ENCODE data around the gene MBD3. TPM values are rescaled to one million over a fixed set of nuclear protein-coding genes. Genes with fewer than 3 reads are reported as not detected.

Gene MBD3
- total and polyA plus RNA-seq, 4 donors, result 12.4 to 57.6 (median 50.2) TPM

- TF ChIP-seq REST (IDR thresholded peaks at IDR 0.05) (no peak), GABPA (IDR thresholded peaks at IDR 0.05 in 1 of 2, conservative IDR thresholded peaks at IDR 0.05 in 1 of 2) (no peak)
Measured at GRCh38 chr19:1571358-1571757, 21.3 kb downstream of the MBD3 start (continued).

- no peaks in the 10 kb centered on the region for H3K9me3 ChIP-seq (ENCODE audit: control insufficient read depth in 4 of 4, low read length in 3 of 4)
- no peak overlapping the region for H3K27ac ChIP-seq (ENCODE audit: low read depth in 1 of 2, low read length in 2 of 2)
- WGBS, result 96% methylated on average over 13 of the region's 13 CpGs
- H3K9ac ChIP-seq (ENCODE audit: low read depth in 1 of 2, low read length in 2 of 2), result no peak overlapping the region
- H3K4me3 ChIP-seq (ENCODE audit: low read depth in 1 of 3, low read length in 3 of 3), result no peak overlapping the region
- no peak for DNase-seq (ENCODE audit: low spot score)
- H3K4me1 ChIP-seq (ENCODE audit: control insufficient read depth in 4 of 4, insufficient read depth in 4 of 4, low read length in 3 of 4), result peaks cover 0 to 12% (median 8%) of the 10 kb centered on the region in 4 donors
- H3K27me3 ChIP-seq (ENCODE audit: control insufficient read depth in 4 of 4, insufficient read depth in 4 of 4, low read length in 3 of 4), result no peaks in the 10 kb centered on the region
- TF ChIP-seq MAX (IDR thresholded peaks at IDR 0.05) (no peak), HNF4A (conservative IDR thresholded peaks at IDR 0.05) (no peak), CTCF (IDR thresholded peaks at IDR 0.05; ENCODE audit: low read depth, low read length, missing input control) (no peak), REST (IDR thresholded peaks at IDR 0.05) (no peak), SP1 (IDR thresholded peaks at IDR 0.05) (no peak), ZBTB33 (IDR thresholded peaks at IDR 0.05) (no peak), RXRA (IDR thresholded peaks at IDR 0.05) (no peak), ATF3 (IDR thresholded peaks at IDR 0.05) (no peak), RAD21 (IDR thresholded peaks at IDR 0.05) (no peak), FOXA1 (IDR thresholded peaks at IDR 0.05) (no peak), JUND (IDR thresholded peaks at IDR 0.05) (no peak), TAF1 (conservative IDR thresholded peaks at IDR 0.05) (no peak)
- H3K36me3 ChIP-seq (ENCODE audit: control insufficient read depth in 4 of 4, insufficient read depth in 3 of 4, low read depth in 1 of 4, low read length in 3 of 4), result no peaks in the 10 kb centered on the region
Measured at GRCh38 chr19:1570836-1571235, 21.8 kb downstream of the MBD3 start.
